ENCODE data around the gene CUEDC1.

GRCh38 chr17:57915544-57915943, 39.7 kb downstream of the CUEDC1 start:
- no peak for TF ChIP-seq POLR2A (IDR thresholded peaks at IDR 0.05)
- no peak for TF ChIP-seq CTCF (IDR thresholded peaks at IDR 0.05 in 4 of 5, conservative IDR thresholded peaks at IDR 0.05 in 1 of 5)
